Naive B cell (primary cell): Measurements from ENCODE around the gene FHL1. TPM values are rescaled to one million over a fixed set of nuclear protein-coding genes. Genes with fewer than 3 reads are reported as not detected.
A peak's percentile ranks its signal among the peaks of the same experiment; 100 is the strongest.

Source experiments
- ATAC-seq, 2 donors: fragments of 150-1000 bp; cut with Tn5 transposase; 2 replicates each; pipeline ENCODE4 v1.10.0; 2021; ENCODE audit warnings: low read depth in 2 of 2, mild to moderate bottlenecking in 2 of 2, moderate library complexity in 2 of 2
- DNase-seq: peaks from one replicate; pipeline ENCODE4 v3.0.0; 2022
- H3K27ac Mint-ChIP-seq, 6 donors: one replicate each; pipeline ENCODE4 v1.8.0; 2020 to 2022; ENCODE audit warnings: mild to moderate bottlenecking in 6 of 6, mixed read lengths in 6 of 6, moderate library complexity in 5 of 6, inconsistent platforms in 2 of 6
- H3K27me3 Mint-ChIP-seq, 3 donors: one replicate each; pipeline ENCODE4 v1.8.0; 2021 to 2022; ENCODE audit warnings: mixed read lengths in 3 of 3, mild to moderate bottlenecking in 1 of 3
- H3K36me3 Mint-ChIP-seq, 2 donors: one replicate each; pipeline ENCODE4 v1.8.0; 2020 to 2022; ENCODE audit warnings: mixed read lengths in 2 of 2, inconsistent platforms in 1 of 2, mild to moderate bottlenecking in 1 of 2
- H3K4me1 Mint-ChIP-seq, 3 donors: one replicate each; pipeline ENCODE4 v1.8.0; 2020 to 2022; ENCODE audit warnings: mixed read lengths in 3 of 3, inconsistent platforms in 1 of 3, mild to moderate bottlenecking in 1 of 3, moderate library complexity in 1 of 3
- H3K4me3 Mint-ChIP-seq, 8 donors: one replicate each; pipeline ENCODE4 v1.8.0; 2020 to 2022; ENCODE audit warnings: mild to moderate bottlenecking in 8 of 8, mixed read lengths in 8 of 8, moderate library complexity in 8 of 8, inconsistent platforms in 2 of 8
- H3K9me3 Mint-ChIP-seq, 7 donors: one replicate each; pipeline ENCODE4 v1.8.0; 2020 to 2022; ENCODE audit warnings: mixed read lengths in 7 of 7, mild to moderate bottlenecking in 5 of 7, inconsistent platforms in 2 of 7, moderate library complexity in 1 of 7
- polyA plus RNA-seq, 6 donors: library from polyadenylated mRNA; unstranded; fragments of 300-500 nt; fragmentation: Illumina TruSeq; gene quantifications; one replicate each; pipeline ENCODE4 v1.2.3, GENCODE V29; 2021; ENCODE audit warnings: low read depth in 6 of 6

The FHL1 gene
- polyA plus RNA-seq, 6 donors from 2014 or later: 4.5 to 24.0 (median 13.3) TPM

- Mint-ChIP-seq H3K27ac (peak overlapping the region; percentile 0 to 93 (median 26)), H3K4me3 (peak overlapping the region; percentile 58 to 88 (median 73)), H3K27me3 (peaks cover 0 to 7% (median 0%) of the 10 kb centered on the region in 3 donors), H3K9me3 (no peaks in the 10 kb centered on the region), H3K36me3 (no peaks in the 10 kb centered on the region), H3K4me1 (peaks cover 29 to 39% (median 31%) of the 10 kb centered on the region in 3 donors)
- DNase-seq (peak; percentile 53), ATAC-seq (peak; percentile 99)
These were observed 62.9 kb downstream of the FHL1 start for GRCh38 chrX:136210243-136210642.

- Mint-ChIP-seq H3K27ac (peak overlapping the region in 1 of 6 donors; percentile 77), H3K4me1 (peaks cover 29 to 39% (median 31%) of the 10 kb centered on the region in 3 donors), H3K4me3 (peak overlapping the region in 5 of 8 donors; percentile 6 to 88 (median 66)), H3K36me3 (no peaks in the 10 kb centered on the region), H3K9me3 (no peaks in the 10 kb centered on the region), H3K27me3 (peaks cover 0 to 4% (median 0%) of the 10 kb centered on the region in 3 donors)
- DNase-seq (no peak), ATAC-seq (no peak)
These were observed 63.5 kb downstream of the FHL1 start for GRCh38 chrX:136210806-136211205.

- no peaks in the 10 kb centered on the region for H3K27me3 Mint-ChIP-seq
- peaks cover 29 to 39% (median 31%) of the 10 kb centered on the region in 3 donors for H3K4me1 Mint-ChIP-seq
- ATAC-seq: no peak
- H3K9me3 Mint-ChIP-seq: no peaks in the 10 kb centered on the region
- peak overlapping the region in 1 of 6 donors; percentile 84 for H3K27ac Mint-ChIP-seq
- peak overlapping the region in 1 of 8 donors; percentile 26 for H3K4me3 Mint-ChIP-seq
- no peak for DNase-seq
- no peaks in the 10 kb centered on the region for H3K36me3 Mint-ChIP-seq
These were observed 64.6 kb downstream of the FHL1 start for GRCh38 chrX:136211766-136212556.

GRCh38 chrX:136212557-136213111, 65.3 kb downstream of the FHL1 start:
- no peak for DNase-seq
- Mint-ChIP-seq H3K4me1 (peaks cover 29 to 39% (median 31%) of the 10 kb centered on the region in 3 donors), H3K27ac (peak overlapping the region in 2 of 6 donors; percentile 76 to 84), H3K36me3 (no peaks in the 10 kb centered on the region), H3K27me3 (no peaks in the 10 kb centered on the region), H3K9me3 (no peaks in the 10 kb centered on the region), H3K4me3 (peak overlapping the region in 3 of 8 donors; percentile 32 to 80 (median 43))
- ATAC-seq: no peak

- Mint-ChIP-seq H3K27ac (peak overlapping the region in 1 of 6 donors; percentile 53), H3K4me1 (peaks cover 22 to 28% (median 25%) of the 10 kb centered on the region in 3 donors), H3K4me3 (no peak overlapping the region), H3K36me3 (peaks cover 0 to 6% of the 10 kb centered on the region in 2 donors), H3K9me3 (no peaks in the 10 kb centered on the region), H3K27me3 (no peaks in the 10 kb centered on the region)
- ATAC-seq: no peak
- DNase-seq: no peak
These were observed 67.2 kb downstream of the FHL1 start for GRCh38 chrX:136214551-136214950.

GRCh38 chrX:136215559-136215958, 68.2 kb downstream of the FHL1 start:
- no peak overlapping the region for H3K4me3 Mint-ChIP-seq
- DNase-seq (no peak), ATAC-seq (no peak)
- no peak overlapping the region for H3K27ac Mint-ChIP-seq
- H3K27me3 Mint-ChIP-seq: no peaks in the 10 kb centered on the region
- H3K9me3 Mint-ChIP-seq: no peaks in the 10 kb centered on the region
- peaks cover 12 to 18% (median 15%) of the 10 kb centered on the region in 3 donors for H3K4me1 Mint-ChIP-seq
- H3K36me3 Mint-ChIP-seq: peaks cover 0 to 7% of the 10 kb centered on the region in 2 donors

- Mint-ChIP-seq H3K9me3 (no peaks in the 10 kb centered on the region), H3K4me3 (no peak overlapping the region), H3K4me1 (no peaks in the 10 kb centered on the region), H3K36me3 (peaks cover 0 to 11% of the 10 kb centered on the region in 2 donors), H3K27me3 (no peaks in the 10 kb centered on the region), H3K27ac (peak overlapping the region in 1 of 6 donors; percentile 7)
- DNase-seq (no peak), ATAC-seq (no peak)
These were observed 72.6 kb downstream of the FHL1 start for GRCh38 chrX:136219893-136220292.

- DNase-seq (no peak), ATAC-seq (no peak)
- H3K4me3 Mint-ChIP-seq: no peak overlapping the region
- H3K27ac Mint-ChIP-seq: no peak overlapping the region
- peaks cover 0 to 13% of the 10 kb centered on the region in 2 donors for H3K36me3 Mint-ChIP-seq
- H3K27me3 Mint-ChIP-seq: no peaks in the 10 kb centered on the region
- H3K4me1 Mint-ChIP-seq: peaks cover 0 to 6% (median 2%) of the 10 kb centered on the region in 3 donors
- no peaks in the 10 kb centered on the region for H3K9me3 Mint-ChIP-seq
These were observed 73.2 kb downstream of the FHL1 start for GRCh38 chrX:136220540-136220939.

GRCh38 chrX:136220951-136221350, 73.6 kb downstream of the FHL1 start:
- Mint-ChIP-seq H3K27me3 (no peaks in the 10 kb centered on the region), H3K36me3 (peaks cover 0 to 16% of the 10 kb centered on the region in 2 donors), H3K9me3 (no peaks in the 10 kb centered on the region), H3K27ac (no peak overlapping the region), H3K4me3 (no peak overlapping the region), H3K4me1 (peaks cover 4 to 9% (median 5%) of the 10 kb centered on the region in 3 donors)
- DNase-seq: no peak
- no peak for ATAC-seq

GRCh38 chrX:136221851-136222513, 74.6 kb downstream of the FHL1 start:
- Mint-ChIP-seq H3K27ac (no peak overlapping the region), H3K9me3 (no peaks in the 10 kb centered on the region), H3K27me3 (no peaks in the 10 kb centered on the region), H3K4me1 (peaks cover 4 to 9% (median 5%) of the 10 kb centered on the region in 3 donors), H3K36me3 (peaks cover 0 to 16% of the 10 kb centered on the region in 2 donors), H3K4me3 (no peak overlapping the region)
- DNase-seq: no peak
- no peak for ATAC-seq

GRCh38 chrX:136227074-136227473, 79.7 kb downstream of the FHL1 start:
- H3K4me3 Mint-ChIP-seq: no peak overlapping the region
- no peaks in the 10 kb centered on the region for H3K9me3 Mint-ChIP-seq
- no peaks in the 10 kb centered on the region for H3K27me3 Mint-ChIP-seq
- ATAC-seq (no peak), DNase-seq (no peak)
- peaks cover 0 to 5% of the 10 kb centered on the region in 2 donors for H3K36me3 Mint-ChIP-seq
- H3K4me1 Mint-ChIP-seq: peaks cover 17 to 20% (median 18%) of the 10 kb centered on the region in 3 donors
- peak overlapping the region in 4 of 6 donors; percentile 3 to 75 (median 47) for H3K27ac Mint-ChIP-seq

GRCh38 chrX:136227948-136228838, 80.9 kb downstream of the FHL1 start:
- DNase-seq (no peak), ATAC-seq (peak; percentile 28 to 40)
- Mint-ChIP-seq H3K4me3 (peak overlapping the region; percentile 37 to 80 (median 60)), H3K4me1 (peaks cover 17 to 20% (median 18%) of the 10 kb centered on the region in 3 donors), H3K36me3 (peaks cover 0 to 5% of the 10 kb centered on the region in 2 donors), H3K27me3 (no peaks in the 10 kb centered on the region), H3K27ac (peak overlapping the region; percentile 44 to 83 (median 74)), H3K9me3 (no peaks in the 10 kb centered on the region)
